ENCODE measurements around the gene NAPEPLD.

Gene NAPEPLD

GRCh38 chr7:103120362-103120761 is 28.5 kb downstream of the NAPEPLD start:
- TF ChIP-seq, protein P1, sequence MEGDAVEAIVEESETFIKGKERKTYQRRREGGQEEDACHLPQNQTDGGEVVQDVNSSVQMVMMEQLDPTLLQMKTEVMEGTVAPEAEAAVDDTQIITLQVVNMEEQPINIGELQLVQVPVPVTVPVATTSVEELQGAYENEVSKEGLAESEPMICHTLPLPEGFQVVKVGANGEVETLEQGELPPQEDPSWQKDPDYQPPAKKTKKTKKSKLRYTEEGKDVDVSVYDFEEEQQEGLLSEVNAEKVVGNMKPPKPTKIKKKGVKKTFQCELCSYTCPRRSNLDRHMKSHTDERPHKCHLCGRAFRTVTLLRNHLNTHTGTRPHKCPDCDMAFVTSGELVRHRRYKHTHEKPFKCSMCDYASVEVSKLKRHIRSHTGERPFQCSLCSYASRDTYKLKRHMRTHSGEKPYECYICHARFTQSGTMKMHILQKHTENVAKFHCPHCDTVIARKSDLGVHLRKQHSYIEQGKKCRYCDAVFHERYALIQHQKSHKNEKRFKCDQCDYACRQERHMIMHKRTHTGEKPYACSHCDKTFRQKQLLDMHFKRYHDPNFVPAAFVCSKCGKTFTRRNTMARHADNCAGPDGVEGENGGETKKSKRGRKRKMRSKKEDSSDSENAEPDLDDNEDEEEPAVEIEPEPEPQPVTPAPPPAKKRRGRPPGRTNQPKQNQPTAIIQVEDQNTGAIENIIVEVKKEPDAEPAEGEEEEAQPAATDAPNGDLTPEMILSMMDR (conservative IDR thresholded peaks at IDR 0.05; ENCODE audit: low read length) = no peak
- DNase-seq (ENCODE audit: low read depth) = no peak
- no peak overlapping the region for H3K4me3 ChIP-seq (ENCODE audit: low read length)

DNA sequence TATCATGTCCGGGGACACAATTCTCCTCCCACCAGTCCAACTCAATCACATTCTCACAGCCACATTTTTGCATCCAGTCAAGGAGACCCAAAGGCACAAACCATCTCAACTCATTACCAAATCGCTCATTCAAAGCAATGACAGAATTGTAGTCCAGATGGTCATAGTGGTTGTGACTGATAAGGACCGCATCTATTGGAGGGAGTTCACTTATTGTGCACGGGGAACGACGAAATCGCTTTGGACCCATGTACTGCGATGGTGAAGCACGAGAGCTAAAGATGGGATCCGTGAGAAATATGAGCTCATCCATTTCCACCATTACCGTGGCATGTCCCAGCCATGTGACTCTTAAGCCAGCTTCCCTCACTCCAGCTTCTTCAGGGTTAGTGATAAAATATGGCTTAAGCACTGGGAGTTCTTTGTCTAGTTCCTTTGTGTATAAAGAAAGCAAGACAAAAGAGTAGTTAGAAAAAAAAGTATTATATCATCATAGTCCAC is 29.1 kb downstream of the NAPEPLD start:
- no peak overlapping the region for H3K4me3 ChIP-seq (ENCODE audit: low read length)
- no peak for DNase-seq (ENCODE audit: low read depth)
- TF ChIP-seq, protein P1 (conservative IDR thresholded peaks at IDR 0.05; ENCODE audit: low read length) = no peak

DNA sequence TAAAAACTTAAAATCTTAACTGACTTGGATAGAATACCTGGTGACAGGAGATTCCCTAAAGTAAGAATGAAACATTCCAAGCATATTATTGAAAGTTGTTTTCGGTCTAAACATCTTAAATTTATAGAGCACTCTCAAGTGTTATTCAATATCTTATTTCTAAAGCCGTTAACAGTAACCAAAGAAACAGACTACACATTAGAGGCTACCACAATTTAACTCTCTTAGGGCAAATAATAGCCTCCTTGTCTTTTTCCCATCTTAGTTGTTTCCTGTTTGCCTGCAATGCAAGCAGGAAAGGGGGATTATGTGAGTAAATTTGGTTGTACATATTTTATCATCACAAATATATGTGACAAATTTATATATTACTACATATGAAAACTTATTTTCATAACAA is 31.4 kb downstream of the NAPEPLD start:
- TF ChIP-seq, protein P1 (conservative IDR thresholded peaks at IDR 0.05; ENCODE audit: low read length) = no peak
- no peak for DNase-seq (ENCODE audit: low read depth)
- no peak overlapping the region for H3K4me3 ChIP-seq (ENCODE audit: low read length)

GRCh38 chr7:103116991-103117390 is 31.9 kb downstream of the NAPEPLD start:
- TF ChIP-seq, protein P1 (conservative IDR thresholded peaks at IDR 0.05; ENCODE audit: low read length) = no peak
- no peak for DNase-seq (ENCODE audit: low read depth)
- no peak overlapping the region for H3K4me3 ChIP-seq (ENCODE audit: low read length)

- H3K4me3 ChIP-seq (ENCODE audit: low read length) = no peak overlapping the region
- TF ChIP-seq, protein P1 (conservative IDR thresholded peaks at IDR 0.05; ENCODE audit: low read length) = no peak
- no peak for DNase-seq (ENCODE audit: low read depth)
These were observed 32.4 kb downstream of the NAPEPLD start for GRCh38 chr7:103116511-103116910.

DNA sequence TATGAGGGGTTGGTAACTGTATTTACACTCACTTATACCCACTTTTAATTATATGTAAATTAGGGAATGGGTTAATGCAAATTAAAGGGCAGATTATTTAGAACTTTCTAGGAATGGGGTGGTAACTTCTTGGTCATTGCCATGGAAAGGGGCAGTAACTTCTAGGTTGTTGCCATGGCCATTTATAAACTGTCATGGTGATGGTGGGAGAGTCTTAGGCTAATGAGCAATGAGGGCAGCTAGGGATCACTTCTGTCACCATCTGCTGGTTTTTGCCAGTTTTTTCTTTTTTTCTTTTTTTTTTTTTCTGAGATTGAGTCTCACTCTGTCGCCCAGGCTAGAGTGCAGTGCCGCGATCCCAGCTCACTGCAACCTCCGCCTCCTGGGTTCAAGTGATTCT is 33.1 kb downstream of the NAPEPLD start:
- H3K4me3 ChIP-seq (ENCODE audit: low read length) = no peak overlapping the region
- TF ChIP-seq, protein P1 (conservative IDR thresholded peaks at IDR 0.05; ENCODE audit: low read length) = no peak
- no peak for DNase-seq (ENCODE audit: low read depth)

DNA sequence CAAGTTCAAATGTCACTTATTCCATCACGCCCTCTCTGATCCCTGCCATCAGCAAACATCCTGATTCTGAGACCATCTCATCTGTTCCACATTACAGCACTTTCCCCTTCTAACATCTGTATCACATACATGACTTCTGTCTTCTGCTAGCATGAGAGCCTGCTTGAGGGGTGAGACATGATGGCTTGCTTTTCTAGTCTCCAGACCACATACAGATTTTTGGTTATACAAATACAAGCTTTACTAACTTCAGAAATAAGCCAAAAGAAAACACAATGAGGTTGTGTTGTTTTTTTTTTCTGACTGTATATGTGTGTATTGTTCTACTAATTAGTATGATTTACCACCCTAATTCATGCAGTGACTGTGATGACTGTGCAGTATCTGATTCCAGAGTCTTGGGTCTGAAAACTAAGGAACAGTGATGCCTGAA is 34.3 kb downstream of the NAPEPLD start:
- DNase-seq (ENCODE audit: low read depth) = peak; percentile 40
- no peak overlapping the region for H3K4me3 ChIP-seq (ENCODE audit: low read length)
- TF ChIP-seq, protein P1 (conservative IDR thresholded peaks at IDR 0.05; ENCODE audit: low read length) = no peak

All from AG10803 (cell line).